Right lobe of liver (tissue), 4 donors: ENCODE results near the gene XRCC4.

Experiments
- CTCF ChIP-seq, 4 donors: fragments of 200-600 bp in 3 of 4; fragments of 450-650 bp in 1 of 4; IDR thresholded peaks; one replicate each; pipeline versions ENCODE4 v1.5.1 to v1.8.0; 2016 to 2022; ENCODE audit warnings: antibody characterized with exemption in 4 of 4, mild to moderate bottlenecking in 2 of 4
- POLR2A ChIP-seq: fragments of 450-650 bp; IDR thresholded peaks from one replicate; pipeline ENCODE4 v1.6.1; 2017; ENCODE audit warnings: antibody characterized with exemption, mild to moderate bottlenecking
- donor health status: DM: no; HTN: no; CAD: no.
- donor health status: DM: no; HTN: no; CAD: no.
- donor health status: DM: no; HTN: yes; CAD: no.

GRCh38 chr5:83071286-83072051 is 5.9 kb upstream of the XRCC4 start:
- no peak for TF ChIP-seq CTCF (IDR thresholded peaks at IDR 0.05)
- no peak for TF ChIP-seq POLR2A
